HG03575 (cell line): ENCODE data around the gene FAM163B.
"Not testable (repeated sequence)": the region's sequence is repeated elsewhere in the genome, so short reads cannot be mapped to it uniquely, and the experiment has no call there.

ENCODE experiments used
- ATAC-seq: cut with Tn5 transposase; IDR thresholded peaks from one replicate; pipeline ENCODE4 v1.9.1; 2021; ENCODE audit not compliant: unreplicated experiment, insufficient number of reproducible peaks, low FRiP score; ENCODE audit errors: extremely low read depth

FAM163B gene

DNA sequence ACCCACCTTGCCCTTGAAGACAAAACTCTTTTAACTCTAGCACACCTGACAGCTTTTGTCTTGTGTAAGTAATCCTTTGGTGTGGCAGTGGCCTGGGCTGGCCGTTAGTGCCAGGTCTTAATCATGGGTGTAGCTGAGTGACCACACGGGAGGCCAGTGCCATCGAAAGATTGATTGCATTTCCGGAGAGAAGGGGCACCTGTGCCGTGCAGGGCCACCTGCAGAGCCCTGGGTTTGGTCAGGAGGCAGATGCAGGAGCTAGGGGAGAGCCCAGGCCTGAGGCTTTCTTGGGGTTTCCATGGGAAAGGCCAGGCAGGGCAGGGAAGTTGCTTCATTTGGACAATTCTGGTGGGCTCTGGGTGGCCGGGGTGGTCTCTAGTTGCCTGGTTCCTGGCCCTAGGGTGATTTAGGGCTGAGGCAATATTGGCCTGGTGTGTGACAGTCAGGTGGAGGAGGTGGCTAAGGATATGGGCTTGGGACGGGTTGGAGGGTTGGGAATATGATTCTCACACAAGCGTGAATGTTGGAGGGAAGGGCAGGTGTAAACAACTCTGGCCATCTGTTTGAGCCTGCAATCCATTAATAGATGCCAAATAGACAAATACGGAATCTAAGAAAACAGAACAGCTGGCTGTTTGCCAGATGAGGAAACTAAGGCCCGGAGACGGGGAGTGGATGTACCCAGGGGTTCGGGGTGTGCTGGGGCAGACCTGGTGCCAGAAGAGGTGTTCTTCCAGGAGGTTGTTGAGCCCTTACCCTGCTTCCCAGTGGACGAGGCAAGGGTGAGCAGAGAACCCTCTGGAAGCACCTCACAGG is 31.6 kb upstream of the FAM163B start:
- ATAC-seq, result no peak

DNA sequence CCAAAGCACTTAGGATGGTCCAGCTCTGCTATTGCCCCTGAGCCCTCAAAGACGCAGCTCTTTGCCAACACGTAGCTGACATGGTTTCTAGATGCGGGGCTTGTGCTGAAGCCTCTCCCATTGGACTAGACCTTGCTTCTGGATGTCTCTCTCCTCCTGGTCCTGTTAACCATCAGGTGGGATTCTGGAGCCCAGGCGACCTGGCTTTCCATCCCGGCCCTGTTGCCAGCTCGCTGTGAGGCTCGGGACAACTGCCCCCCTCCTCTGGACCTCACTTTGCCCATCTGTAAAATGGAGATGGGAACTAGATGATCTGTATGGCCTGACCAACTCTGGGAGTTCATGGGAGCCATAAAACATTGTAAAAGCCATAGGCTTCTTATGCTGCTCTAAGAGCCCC is 31.0 kb upstream of the FAM163B start:
- ATAC-seq, result no peak

DNA sequence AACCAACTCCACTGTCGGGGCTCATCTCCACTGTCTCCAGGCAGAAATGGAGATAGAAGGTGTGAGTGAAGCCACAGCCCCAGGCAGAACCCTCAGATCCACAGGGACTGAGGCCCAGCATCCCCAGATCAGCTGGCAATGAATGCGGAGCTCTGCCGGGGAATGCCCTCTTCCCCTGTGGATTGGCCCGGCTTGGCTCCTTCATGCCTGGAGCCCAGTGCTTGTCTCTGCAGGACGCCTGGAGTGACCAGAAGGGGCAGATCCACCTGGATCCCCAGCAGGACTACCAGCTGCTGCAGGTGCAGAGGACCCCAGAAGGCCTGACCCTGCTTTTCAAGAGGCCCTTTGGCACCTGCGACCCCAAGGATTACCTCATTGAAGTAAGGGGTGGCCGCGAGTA is 30.4 kb upstream of the FAM163B start:
- no peak for ATAC-seq

DNA sequence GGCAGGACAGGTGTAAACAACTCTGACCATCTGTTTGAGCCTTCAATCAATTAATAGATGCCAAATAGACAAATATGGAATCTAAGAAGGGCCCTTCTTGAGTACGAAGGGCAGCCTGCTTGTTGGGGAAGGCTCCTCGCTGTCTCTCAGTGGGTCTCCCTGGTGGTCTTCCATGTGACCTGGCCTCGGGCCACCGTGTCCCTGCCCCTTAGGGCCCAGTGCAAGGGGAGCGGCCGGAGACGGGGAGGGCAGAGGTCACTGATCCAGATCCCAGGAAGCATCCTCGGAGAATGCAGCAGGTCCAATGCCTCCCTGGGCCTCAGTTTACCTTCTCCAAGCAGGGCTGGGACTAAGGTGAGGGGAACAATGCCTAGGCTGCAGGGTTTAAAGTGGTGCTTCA is 29.5 kb upstream of the FAM163B start:
- no peak for ATAC-seq

DNA sequence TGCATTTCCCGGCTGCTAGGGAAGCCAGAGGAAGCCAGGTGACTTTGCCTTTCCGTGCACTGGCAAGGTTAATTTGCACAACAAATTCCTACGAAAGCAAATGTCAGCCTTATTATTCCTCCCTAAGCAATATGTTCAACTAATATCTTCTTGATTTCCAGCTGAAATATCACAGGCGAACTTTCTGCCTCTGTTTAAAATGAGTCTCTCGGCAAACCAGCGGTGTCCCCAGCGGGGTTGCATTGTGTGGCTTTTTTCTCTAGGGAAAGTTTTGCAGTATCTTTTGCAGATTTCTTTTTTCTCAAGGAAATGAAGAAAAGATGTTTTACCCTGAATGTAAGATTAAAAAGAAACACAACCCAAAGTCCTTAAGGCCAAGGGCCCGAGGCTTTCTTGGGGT is 28.9 kb upstream of the FAM163B start:
- no peak for ATAC-seq

DNA sequence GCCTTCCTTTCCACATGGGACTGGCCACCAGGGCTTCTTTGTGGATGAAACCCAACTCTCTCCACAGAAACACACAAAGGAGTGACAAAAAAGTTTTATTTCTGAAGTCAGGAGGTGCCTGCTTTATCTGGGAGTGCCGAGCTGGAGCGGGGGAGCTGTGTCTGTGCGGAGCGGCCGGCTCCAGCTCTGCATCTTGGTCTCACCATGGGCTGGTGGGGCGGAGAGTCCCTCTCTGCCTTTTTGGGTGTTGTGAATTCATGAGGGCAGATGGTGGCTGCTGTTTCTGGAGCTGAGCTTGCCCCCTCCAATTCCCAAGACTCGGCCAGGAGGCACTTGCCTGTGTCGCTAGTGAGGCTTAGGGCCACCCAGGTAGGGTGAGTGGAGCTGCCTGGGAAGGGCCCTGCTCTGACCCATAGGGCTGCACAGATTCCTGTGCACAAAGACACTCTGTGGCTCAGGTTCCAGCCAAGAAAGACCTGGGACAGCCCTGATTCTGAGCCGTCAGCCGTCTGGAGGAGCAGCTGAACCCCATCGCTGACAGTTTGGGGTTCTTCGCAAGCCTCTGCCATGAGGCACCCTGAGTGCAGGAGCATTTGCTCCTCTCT is 28.4 kb upstream of the FAM163B start:
- ATAC-seq, result no peak

DNA sequence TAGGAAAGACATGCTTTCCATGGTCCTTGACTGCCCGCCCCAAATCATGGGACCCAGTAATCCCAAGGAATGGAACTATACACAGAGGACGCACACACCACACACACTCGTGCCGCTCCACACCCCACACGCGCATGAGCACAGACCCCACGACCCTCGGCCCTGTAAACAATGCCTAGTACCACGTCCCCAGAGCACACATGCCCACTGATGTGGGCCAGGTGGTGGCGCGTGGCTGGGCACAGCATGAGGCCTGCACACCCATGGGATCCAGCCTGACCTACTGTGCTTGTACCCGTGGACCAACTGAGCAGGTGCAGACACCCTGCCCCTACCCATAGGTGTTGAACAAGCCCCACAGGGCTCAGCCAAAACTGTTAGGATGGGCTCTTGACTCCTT is 27.7 kb upstream of the FAM163B start:
- ATAC-seq, result no peak

DNA sequence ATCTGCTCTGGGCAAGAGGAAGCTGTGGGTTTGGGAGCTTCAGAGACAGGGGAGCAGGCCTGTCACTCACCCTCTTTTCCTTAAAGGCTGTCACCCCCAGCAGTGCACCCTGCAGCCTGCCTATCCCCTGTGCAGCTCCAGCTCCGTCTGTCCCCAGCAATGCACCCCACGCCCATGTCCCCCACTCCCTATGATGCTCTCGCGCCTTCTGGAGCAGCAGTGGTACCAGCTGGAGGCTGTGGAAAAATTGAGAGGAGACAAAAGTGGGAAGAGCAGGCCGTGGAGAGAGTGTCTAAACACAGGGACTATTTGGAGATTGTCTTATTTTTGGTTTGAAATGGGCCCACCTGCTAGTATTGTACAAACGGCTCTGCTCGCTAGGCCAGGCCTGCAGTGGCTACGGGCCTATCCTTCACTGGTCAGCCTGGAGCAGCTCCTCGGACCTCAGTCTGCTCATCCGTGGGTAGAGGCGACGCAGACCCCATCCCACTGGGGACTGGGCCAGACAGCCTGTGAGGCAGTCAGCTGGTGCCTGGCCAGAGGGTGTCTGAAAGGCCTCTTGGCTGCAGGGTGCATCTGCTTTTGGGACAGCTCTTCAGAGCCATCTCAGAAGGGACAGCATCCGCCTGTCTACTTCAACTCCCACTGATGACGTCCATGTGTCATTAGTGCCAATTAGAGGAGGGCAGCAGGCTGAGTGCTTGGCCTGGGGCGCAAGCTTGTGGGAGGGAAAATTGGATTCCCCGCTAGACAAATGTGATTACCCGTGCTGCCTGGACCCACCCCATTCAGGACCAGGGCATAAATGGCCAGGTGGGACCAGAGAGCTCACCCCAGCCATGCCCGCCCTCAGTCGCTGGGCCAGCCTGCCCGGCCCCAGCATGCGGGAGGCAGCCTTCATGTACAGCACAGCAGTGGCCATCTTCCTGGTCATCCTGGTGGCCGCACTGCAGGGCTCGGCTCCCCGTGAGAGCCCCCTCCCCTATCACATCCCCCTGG is 26.6 kb upstream of the FAM163B start, which contains the start of gene DBH:
TSS of gene DBH (plus strand) at position 831 of the 999 bp plus-strand sequence. CDS start at position 840, 9 bp downstream.
- ATAC-seq, result no peak

DNA sequence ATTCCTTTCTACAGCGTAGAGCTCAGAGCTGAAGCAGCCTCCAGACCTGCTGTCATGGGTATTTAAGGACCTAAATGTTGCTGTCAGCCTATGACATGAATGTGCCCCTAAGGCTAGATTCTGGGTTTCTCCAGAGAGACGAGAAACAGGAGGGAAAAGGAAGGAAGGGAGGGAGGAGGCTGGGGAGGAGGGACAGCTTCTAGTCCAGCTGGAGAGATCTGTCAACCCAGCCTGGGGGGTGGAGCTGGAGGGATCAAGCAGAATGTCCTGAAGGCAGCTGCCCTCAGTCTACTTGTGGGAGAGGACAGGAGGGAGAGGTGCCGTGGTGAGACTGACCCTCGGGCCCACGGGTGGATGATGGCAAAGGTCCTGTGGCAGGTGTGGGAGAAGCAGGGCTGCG is 25.9 kb upstream of the FAM163B start:
- no peak for ATAC-seq

DNA sequence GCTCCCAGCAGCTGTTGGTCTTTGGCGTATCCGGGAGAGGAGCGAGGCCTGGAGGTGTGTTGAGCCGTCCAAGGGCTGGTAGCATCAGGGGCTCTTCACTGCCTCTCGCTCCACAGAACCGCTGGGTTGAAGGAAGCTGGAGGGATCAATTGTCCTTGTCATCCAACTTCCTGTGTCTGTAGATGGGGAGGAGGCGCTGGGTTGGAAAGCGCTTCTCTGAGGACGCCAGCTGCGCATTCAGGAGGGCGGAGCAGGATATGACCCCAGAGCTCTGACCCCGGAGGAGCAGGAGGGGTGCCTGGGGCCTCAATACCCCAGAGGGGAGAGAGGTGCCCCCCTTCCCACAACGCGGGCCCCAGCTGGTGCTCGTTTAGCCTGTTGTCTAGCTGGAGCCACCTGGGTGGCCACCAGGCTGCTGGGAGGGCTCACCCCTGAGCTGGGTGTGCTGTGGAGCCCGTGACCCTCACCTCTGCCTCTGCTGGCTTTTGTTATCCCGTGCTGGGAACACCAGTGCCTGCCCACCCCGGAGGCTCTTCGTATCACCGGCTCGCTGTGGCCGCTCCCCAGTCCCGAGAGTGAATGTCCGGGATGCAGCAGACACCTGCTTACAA is 25.0 kb upstream of the FAM163B start:
- ATAC-seq, result no peak

DNA sequence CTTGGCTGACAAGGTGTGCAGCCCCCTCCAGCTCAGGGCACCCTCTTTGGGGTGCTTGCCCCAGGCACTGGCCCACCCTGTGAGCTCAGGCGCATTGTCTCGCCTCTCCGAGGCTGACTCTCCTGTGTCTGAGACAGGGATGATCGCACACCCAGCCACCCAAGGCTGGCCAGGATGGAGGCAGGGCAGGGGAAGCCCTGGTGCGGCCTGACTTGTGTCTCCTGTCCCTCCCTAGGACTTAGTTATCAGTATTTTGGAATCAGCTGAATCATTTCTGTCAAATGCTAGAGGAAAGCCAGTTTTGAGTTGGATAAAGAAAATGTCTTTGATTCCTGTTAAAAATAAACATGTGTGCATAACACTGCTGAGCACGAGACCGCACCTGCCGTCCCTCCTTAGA is 24.5 kb upstream of the FAM163B start:
- ATAC-seq, result no peak

DNA sequence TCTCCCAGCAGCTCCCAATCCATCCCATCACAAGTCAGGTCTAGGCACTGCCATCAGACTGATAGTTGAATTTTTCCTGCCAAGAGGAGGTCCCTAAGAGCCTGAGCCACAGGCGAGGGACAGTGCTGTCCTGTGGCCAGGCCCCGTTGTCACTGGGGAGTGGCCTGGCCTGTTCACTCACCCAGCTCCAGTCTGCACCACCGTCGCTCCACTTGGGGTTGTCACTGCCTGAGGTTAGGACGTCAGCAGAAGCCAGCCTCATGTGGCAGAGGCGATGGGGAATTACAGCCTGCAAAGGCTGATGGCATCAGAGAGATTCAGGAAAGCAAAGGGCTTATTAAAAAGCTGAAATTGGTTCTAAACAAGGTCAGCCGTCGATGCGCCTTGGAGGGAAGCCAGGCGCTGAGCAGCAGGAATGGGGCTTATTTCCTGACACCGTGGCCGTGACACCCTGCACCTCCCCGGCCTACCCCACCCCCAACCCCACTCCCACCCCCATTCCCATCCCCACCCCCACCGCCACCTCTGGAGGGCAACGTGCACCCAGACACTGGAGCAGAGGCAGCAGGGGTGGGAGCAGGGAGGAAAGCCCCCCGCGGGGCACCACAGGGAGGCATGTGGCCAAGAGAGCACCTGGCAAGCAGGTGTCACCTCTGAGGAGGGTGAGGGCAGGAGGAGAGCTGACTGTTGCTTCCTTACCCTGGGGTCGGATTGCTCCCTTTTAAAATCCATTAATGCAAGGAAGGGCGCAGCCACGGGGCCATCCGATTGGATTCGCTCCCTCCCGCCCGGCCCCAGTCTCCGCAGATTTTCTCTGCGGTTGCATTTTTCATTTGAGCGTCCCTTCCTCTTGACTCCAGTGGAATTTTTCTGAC is 23.9 kb upstream of the FAM163B start:
- ATAC-seq, result no peak

DNA sequence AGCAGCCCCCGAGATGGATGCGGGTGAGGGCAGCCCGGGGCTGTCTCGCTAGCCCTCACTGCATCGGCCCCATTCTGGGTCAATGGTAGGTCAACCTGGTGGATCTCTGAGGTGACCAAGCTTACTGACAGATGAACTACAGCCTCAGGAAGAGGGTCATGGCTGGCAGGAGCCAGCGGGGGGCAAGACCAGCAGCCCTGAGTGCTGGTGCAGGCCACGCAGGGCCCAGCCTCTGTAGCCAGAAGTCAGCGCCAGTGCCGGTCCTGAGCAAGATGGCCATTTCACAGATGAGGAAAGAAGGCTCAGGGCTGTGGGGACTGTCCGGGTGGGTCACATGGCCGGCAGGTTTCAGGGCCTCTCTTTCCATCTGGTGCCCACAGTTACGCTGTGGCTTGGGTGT is 21.9 kb upstream of the FAM163B start:
- ATAC-seq, result no peak

DNA sequence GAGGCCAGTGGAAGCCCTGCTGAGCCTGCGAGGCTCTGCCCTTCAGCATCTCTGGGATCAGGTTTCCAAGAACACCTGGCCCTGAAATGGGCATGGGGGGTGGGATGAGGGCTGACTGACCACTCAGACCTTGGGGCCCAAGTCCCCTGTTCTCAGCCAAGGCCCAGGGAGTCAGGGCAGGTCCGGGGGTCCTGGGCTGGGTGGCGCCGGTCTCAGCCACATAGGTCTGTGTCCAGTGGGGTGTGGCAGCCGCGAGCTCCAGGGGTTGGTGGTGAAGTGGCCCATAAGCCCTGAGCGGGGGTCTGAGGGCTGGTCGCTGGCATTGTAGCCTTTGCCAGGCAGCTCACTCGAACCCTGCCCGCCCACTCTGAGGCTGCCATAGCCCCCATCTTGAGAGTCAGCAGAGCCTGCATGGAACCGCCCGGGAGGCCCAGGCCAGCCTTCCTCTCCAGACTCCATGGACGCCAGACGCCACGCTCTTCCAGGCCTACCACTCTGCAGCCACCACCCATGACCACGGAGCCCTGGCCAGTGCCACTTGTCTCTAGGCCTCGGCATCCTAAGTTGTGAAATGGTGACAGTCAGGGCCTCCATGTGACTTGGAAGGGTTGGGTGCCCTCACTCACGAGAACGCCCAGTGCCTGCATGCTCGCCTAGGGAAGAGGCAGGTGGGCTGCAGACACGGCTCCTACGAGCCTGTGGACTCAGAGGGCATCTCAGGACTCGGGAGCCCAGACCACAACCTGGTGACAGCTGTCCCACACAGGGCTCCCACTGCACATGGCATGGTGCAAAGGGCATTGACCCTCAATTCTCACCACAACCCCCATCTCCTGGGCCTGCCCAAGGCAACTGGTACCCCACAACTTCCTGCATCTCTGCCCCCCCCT is 20.3 kb upstream of the FAM163B start:
- ATAC-seq, result no peak

DNA sequence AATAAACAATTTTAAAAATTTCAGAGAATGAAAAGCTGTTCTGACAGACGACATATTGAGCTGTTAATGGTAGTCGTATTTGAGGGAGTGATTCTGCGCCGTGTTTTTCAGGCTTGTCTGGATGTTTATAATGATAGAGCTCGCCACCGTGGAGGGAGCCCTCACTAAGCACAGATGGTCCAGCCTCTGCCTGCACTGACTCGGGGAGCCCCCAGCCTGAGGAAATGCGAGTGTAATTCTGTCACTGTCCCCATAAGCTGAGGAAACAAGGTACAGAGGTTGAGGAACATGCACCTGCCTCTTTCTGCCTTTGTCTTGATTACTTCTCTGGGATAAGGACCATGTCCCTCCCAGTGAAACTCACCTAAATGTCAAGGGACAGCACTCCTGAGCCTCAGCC is 19.6 kb upstream of the FAM163B start:
- ATAC-seq, result no peak

DNA sequence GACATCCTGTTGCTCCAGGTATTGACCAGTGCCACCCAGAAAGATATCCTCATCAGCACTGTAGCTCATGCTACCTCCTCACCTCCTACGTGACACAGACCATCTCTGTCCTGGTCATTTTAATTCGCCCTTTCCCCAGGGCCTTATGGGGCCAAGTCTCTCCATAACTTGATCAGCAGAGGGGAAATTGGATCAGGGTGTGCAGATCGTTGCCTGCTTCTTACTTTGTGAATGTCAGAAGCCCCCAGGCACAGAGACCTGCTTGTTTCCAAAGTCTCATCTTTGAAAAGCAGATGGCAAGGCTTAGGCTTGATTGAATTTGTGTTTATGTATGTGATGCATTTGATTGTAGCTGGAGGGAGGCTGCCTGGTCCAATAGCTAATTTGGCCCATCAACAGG is 18.2 kb upstream of the FAM163B start:
- ATAC-seq, result no peak

DNA sequence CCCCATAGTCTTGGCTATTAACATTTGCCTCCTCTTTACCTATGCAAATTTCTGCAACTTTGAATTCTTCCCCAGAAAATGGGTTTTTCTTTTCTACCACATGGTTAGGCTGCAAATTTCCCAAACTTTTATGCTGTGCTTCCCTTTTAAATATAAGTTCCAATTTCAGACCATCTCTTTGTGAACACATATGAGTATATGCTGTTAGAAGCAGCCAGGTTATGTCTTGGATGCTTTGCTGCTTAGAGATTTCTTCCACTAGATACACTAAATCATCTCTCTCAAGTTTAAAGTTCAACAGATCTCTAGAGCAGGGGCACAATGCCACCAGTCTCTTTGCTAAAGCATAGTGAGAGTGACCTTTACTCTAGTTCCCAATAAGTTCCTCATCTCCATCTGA is 16.8 kb upstream of the FAM163B start:
- ATAC-seq, result not testable (repeated sequence)
